ENCODE measurements around the gene PIGQ. TPM values are rescaled to one million over a fixed set of nuclear protein-coding genes. Genes with fewer than 3 reads are reported as not detected.

PIGQ gene
- total RNA-seq, 1 experiment from 2014 or later: 43.8 TPM

DNA sequence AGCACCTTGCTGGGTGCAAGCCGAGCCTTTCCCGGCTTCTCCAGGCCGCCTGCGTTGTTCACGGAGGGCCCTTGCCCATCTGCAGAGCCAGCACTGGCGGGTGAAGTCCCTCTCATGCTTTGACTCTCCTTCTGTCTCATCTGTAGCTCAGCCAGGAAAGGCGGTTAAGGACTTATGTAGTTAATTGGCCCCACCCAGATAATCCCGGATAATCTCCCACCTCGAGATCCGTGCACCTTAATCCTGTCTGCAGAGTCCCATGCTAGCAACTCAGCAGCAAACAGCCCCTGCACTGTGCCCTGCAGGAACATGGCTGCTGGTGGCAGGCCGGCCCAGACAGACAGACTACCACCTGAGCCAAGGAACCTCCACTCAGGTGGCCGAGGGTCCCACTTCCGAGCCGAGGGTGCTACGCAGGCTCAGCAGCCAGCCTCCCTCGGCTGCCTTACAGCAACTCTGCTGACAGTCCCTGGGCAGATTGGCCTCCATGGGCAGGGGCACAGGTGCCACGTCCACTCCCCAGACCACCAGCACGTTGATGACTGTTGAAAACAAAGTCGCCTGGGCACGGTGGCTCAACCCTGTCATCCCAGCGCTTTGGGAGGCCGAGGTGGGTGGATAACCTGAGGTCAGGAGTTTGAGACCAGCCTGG is 37.0 kb downstream of the PIGQ start:
- DNase-seq (ENCODE audit: low read depth): no peak

DNA sequence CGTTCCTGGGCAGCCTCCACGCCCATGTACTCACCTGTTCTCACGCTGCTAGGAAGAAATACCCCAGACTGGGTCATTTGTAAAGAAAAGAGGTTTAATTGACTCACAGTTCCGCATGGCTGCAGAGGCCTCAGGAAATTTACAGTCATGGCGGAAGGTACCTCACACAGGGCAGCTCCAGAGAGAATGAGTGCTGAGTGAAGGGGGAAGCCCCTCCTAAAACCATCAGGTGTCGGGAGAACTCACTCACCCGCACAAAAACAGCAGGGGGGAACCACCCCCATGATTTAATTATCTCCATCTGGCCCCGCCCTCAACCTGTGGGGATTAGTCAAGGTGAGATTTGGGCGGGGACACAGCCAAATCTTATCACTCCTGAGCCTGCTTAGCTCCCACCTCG is 38.3 kb downstream of the PIGQ start:
- no peak for DNase-seq (ENCODE audit: low read depth)

DNA sequence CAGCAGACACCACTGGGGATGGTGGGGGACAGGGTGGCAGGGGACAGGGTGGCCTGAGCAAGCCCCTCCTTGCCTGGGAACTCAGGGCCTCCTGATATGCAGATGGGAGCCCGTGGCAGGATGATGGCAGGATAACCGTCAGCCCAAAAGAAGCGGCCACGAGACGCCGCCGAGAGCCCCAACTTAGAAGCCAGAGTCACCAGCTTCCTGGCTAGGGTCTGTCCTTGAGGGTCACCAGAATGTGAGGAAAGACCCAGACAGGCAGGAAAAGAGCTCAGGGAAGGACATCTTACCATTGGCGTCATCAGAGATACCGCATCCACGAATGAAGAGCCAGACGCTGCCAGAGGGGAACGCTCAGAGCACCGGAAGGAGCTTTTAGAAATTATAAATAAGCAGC is 39.5 kb downstream of the PIGQ start:
- DNase-seq (ENCODE audit: low read depth): no peak

DNA sequence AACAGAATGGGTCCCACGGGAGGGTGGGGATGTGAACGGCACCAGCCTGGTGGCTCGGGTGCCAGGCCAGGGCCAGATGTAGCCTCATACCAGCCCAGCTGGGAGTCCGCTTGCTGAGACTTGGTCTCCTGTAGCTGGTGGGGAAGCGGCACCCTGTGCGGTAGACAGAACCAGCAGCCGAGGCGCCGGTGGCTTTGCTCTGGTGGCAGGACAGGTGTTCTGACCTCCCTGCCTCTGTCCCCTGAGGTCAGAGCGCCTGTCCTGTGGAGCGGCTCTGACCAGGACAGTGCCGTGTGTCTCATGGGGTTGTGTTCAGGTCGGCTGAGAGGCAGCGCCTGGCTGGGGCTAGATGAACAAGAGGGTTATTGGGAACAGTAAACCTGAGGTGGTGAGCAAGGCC is 40.2 kb downstream of the PIGQ start:
- no peak for DNase-seq (ENCODE audit: low read depth)

DNA sequence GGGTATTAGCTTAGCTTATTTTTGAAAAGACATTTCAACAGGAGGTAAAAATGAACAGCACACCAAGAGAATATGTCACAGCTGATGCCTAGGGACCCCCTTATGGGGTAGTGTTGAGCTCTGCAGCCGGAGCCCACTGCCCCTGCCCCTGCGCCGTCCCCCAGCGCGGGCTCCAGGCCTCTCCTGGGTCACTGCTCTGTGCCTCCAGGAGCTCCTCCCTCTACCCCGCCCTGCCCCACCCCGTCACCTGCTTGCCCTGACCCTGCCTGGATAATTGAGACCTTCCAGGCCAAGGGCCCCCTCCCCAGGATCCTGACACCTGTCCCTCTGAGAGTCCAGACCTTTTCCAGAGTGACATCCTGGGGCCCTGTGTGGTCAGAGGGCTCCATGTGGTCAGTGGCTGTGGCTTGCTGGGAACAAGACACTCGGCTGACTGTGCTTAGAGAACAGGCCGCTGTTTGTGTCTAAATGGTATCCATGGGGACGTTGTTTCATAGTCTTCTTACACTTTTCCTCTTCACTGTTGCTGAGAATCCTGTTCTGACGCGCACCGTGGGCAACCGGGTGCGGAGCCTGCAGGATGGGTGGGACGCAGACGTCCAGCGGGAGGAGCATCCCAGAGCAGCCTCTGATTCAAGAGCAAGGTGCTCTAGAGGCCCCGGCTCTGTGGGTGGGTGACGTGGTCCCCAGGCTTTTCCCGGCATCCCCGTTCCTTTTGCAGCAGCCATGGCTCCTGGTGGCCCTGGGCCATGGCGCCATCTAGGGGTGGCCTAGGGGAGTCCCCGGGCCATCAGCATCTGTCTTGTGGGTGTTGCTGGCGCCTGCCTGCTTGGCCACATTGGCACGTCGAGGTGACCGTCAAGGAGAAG is 41.0 kb downstream of the PIGQ start:
- DNase-seq (ENCODE audit: low read depth): no peak

DNA sequence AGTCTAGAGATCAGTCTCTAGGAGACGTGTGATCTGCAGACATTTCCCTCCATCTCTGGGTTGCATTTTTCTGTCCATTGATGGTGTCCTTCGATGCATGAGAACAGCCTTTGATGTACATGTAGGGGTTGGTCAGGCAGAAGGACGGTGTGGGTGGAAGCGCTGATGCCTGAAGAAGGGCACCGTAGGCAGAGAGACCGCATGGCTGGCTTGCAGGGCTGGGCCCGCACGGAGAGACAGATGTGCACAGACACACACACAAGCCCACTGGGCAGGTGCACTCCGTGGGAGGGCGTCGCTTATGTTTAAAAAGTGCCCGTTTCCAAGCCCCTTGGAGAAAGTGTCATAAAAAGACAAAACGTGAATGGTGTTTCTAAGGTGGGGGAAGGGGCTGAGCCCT is 45.4 kb downstream of the PIGQ start:
- DNase-seq (ENCODE audit: low read depth): no peak

DNA sequence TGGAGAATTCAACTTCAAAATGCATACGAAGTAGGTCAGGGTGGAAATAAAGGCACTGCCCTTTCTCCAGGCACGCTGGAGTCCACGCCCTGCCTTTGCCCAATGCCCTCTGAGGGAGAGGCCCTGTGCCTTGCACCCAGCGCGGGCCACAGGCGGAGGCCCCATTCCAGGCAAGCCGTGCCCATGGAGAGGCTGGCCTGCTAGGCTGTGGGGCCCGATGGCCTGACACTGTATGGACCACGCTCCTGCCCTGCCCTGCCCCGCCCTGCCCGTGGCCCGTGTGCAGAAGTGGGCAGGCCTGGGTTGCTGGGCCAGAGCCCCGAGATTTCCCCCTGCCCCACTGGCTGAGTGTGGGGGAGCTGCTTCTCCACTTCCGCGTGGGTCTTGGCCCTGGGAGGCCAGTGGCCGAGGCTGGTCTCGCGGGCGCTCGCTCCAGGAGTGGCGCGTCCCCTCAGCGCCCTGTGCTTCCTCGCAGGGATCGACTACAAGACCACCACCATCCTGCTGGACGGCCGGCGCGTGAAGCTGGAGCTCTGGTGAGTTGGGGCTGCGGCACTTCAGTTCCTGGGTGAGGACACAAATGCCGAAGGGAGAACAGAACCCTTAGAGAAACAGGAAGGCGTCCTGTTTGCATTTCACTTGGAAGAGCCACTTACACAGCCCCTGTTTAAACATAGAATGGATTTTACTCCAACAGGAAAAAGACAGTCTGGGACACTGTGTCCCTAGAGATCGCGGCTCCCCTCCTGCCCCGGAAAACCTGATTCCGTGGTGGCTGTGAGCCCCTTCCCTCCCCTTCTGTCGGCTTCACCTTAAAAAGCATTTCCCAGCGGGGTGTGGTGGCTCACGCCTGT is 47.2 kb downstream of the PIGQ start:
- DNase-seq (ENCODE audit: low read depth): no peak

DNA sequence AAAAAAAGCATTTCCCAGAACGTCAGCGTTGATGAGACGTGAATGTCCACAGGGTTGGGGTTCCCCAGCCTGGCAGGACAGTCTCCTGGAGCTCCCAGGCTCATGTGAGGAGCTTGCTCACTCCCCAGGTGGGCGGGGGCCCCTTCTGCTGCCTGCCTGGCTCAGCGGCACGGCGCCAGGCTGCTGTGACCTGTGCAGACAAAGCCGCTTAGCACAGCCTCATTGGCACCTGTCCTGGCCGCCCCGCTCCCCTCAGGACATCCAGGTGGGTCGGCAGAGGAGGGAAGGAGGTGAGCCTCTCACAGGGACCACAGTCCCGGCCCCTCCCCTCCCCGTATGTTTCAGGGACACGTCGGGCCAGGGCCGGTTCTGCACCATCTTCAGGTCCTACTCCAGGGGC is 48.1 kb downstream of the PIGQ start:
- DNase-seq (ENCODE audit: low read depth): no peak

DNA sequence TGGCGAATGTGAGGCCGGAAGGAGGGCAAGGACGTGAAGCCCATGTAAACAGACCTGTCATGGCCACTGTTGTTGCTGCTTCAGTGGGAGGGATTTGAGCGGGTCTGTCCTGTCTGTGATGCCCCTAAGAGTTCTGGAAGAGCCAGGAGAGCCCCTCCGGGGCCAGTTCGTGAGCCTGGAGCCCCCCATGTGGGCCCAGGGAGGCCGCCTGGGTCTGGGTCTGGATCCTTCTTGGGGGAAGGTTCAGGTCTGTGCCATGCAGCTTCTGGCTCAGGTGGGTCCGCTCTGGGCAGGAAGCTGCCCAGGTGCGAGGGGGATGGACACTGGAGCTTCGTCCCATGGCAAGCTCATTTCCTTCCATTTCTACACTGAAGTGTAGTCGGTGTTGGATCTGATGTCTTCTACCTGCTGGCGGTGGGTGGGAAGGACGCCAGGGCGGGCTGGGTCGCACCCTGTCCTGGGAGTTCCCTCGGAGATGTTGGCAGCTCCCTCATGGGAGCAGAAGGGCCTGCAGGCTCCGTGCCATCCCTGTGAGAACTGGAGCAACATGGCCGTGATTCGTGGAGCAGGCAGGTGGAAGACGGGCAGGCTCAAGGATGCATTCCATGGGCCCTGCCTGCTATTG is 49.8 kb downstream of the PIGQ start:
- no peak for DNase-seq (ENCODE audit: low read depth)

DNA sequence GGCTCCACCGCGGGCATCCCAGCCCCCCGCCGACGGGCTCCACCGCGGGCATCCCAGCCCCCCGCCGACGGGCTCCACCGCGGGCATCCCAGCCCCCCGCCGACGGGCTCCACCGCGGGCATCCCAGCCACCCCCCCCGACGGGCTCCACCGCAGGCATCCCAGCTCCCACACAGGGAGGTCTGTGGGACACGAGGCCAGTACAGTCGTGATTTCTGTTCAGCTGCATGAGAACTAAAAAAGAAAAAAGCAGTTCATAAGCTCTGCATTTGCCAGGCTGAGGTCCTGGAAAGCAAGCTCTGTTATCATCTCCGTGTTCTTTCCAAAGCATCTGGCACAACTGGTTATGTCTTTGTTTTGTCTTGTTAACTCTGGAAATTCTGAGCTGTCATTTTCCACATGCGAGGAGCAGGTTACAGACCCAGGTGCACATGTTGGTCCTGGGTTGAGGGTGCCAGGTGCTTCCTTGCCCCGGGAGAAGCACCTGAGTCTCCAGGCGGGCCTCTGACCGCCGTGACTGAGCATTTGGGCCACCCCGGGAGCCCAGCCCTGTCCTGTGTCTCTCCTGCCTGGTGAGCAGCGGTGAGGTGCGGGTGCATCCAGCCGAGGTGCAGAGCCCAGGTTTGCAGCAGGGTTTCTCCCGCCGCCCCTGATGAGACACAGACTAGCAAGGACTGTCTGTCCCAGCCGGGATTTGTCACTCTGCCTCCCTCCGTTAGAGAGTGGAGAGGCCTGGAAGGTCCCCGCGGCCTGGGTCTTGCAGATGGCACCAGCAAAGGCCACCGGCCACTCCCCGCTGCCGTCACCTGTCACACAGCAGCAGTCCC is 51.1 kb downstream of the PIGQ start:
- DNase-seq (ENCODE audit: low read depth): no peak

DNA sequence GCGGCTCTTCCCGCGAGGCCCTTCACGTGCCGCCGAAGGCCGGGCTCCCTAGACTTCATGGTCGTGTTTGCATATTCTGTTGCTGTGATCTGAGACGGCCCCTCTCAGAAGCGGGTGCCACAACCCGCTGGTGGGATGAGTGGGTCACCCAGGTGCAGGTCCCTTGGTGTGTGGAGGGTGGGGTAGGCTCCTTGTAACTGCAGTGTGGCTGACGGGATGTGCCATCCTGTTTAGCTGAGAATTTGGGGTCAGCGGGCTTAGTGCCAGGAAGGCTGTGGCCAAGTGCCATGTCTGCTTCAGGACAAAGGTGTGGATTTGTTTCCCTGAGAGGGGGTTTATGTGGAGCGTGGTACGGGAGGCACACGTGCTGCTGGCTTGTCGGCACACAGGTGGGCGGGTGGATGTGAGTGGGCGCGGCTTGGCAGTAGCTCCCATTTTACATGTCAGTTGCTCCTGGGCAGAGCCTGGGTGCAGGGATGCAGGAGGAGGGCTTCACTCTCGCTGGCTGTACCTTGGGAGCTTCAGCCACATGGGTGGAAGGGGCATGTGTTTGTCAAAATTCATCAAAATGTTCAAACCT is 51.8 kb downstream of the PIGQ start:
- DNase-seq (ENCODE audit: low read depth): no peak

DNA sequence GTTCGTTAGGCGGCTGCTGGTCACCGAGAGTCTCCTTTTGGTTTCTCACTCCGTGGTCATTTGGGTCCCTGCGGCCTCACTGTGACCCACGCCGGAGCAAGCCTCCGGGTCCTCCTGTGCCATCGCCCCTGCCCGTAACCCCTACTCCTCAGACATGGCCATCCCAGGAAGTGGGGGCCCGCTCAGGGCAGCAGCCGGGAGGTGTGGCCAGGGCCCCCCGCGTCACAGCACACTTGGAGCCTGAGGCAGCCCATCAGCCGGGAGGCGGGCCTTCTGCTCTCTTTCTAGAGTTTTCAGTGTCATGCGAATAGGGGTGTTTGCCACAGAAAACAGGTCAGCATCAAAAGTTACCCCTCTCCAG is 53.1 kb downstream of the PIGQ start:
- DNase-seq (ENCODE audit: low read depth): no peak

DNA sequence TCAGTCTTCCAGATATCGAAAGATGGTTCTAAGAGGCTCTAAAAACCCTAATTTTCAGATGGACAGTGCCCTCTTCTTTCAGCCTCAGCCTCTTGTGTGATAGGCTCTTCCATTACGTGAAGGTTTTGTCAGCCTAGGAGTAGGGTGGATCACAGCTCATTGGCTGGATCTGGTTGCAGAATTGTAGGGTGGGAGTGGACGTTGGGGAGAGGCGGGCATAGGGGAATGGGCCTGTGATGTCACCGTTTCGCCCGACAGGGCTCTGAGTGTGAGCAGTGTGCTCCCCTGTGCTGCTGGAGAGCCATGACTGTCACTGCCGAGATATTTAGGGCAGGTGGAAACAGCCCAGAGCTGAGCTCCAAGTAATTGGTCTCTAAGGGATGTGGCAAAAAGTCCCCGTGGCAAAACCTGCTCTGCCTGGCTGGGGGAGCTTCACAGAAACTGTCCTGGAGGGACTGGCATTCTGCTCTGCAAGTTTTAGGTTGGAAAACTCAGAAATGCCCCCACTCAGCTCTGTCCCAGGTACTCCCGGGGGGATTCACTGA is 54.8 kb downstream of the PIGQ start:
- DNase-seq (ENCODE audit: low read depth): no peak

DNA sequence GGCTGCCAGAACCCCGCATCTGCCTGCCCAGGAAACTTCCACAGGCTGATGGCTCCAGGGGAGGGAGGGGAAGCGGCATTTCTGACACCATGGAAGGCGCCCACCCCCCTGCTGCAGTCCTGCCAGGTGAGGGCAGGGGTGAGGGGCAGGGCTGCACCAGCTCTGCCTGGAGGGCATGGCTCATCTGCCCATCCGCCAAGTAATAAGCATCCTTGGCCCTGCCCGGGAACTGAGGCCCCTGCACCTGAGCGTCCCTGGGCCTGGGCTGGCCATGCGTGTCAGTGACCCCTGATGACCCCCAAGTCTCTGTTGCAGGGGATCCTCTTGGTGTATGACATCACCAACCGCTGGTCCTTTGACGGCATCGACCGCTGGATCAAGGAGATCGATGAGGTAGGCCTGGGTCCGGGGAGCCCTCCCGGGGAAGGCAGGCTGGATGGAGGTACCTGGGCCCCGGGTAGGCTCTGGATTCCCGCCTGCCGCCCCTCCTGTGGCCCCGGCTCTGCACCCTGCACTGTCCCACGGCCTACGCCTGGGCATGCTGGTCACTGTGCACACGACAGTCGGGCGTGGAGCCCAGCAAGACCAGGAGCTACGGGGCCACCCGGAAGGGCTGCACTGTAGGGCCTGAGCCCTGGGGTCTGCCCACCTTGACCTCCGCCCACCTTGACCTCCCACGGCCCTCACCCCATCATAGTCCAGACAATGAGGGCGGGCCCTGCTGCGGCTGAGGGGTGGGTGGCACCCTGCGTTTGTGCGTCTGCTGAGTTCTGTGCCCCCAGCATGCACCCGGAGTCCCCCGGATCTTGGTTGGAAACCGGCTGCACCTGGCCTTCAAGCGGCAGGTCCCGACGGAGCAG is 55.6 kb downstream of the PIGQ start:
- no peak for DNase-seq (ENCODE audit: low read depth)

DNA sequence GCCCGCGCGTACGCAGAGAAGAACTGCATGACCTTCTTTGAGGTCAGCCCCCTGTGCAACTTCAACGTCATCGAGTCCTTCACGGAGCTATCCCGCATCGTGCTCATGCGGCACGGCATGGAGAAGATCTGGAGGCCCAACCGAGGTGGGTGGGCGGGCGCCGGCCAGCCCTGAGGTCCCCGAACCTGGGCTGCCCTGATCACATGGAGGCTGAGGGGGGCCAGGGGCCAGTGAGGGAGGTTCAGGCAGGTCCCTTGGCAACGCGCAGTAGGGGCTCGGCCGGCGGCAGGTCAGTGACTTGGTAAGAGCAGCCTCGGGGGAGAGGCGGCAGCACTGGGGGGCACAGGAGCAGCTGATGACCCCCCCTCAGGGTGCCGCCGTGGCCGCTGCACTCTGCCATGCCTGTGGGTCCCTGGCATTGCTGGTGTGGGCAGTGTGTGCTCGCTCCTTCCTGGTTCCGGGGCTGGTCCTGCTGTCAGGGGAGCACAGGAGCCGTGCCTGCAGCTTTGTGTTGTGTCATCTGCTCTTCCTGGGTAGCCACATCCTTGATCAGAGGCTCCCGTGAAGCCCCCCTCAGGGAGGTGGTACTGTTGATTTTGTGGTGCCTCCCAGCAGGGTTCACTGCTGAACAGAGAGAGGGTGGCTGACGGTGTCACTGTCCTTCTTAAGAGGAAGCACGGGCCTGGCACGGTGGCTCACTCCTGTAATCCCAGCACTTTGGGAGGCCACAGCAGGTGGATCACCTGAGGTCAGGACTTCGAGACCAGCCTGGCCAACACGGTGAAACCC is 56.4 kb downstream of the PIGQ start:
- no peak for DNase-seq (ENCODE audit: low read depth)

DNA sequence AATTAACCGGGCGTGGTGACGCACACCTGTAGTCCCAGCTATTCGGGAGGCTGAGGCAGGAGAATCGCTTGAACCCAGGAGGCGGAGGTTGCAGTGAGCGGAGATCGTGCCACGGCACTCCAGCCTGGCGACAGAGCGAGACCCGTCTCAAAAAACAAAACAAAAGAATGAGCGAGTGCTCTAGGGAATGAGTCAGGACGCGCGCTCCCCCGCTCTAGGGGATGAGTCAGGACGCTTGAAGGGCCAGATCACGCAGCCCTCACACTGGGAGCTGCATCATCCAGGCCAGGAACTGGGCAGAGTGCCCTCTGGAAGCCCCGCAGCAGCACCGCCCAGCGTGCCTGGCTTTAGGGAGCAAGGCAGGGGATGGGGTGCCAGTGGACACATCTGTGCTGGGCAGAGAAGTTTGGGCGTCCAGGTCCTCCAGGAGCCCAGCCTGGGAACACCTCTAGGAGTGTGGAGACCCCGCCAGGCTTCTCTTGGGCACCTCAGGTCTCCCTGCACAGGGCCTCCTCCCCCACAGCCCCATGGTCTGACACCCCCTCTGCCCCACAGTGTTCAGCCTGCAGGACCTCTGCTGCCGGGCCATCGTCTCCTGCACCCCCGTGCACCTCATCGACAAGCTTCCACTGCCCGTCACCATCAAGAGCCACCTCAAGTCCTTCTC is 57.2 kb downstream of the PIGQ start:
- peak; percentile 98 for DNase-seq (ENCODE audit: low read depth)

DNA sequence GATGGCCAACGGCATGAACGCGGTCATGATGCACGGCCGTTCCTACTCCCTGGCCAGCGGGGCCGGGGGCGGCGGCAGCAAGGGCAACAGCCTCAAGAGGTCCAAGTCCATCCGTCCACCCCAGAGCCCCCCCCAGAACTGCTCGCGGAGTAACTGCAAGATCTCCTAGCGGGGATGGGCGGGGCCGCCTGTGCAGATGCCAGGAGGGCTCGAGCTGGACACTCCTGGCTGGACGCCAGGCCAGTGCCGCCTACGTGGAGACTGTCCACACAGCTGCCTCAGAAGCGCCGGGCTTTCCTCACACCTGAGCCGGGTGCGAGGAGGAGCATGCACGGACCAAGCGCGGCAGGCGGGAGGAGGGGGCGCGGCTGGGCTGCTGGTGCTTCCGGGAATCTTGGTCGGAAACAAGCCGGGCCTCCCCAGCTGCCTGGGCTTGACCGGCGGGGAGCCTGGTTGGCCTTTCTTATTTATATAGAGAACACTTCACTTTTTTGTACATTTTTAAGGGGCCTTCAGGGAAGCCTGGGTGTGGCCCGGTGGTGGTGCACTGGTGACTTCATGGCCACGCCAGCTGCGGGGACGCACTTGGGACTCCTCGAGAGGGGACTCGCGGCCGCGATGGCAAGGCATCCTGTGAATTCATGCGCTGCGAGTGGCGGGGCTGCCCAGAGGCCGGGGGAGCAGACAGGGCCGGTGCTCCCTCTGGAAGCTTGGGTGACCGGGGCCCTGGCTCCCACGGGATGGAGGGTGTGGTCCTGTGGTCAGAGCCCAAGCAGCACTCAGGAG is 57.9 kb downstream of the PIGQ start:
- DNase-seq (ENCODE audit: low read depth): peak; percentile 36
